H1 (cell line): ENCODE results near the gene ATXN2L. TPM values are rescaled to one million over a fixed set of nuclear protein-coding genes. Genes with fewer than 3 reads are reported as not detected.

Experiments
- JUND ChIP-seq: IDR thresholded peaks from 2 replicates; pipeline ENCODE4 v1.6.1; 2011; ENCODE audit warnings: mild to moderate bottlenecking, improper control_type of control experiment, low read length
- RBBP5 ChIP-seq: IDR thresholded peaks from 2 replicates; pipeline ENCODE4 v1.7.1; 2012; ENCODE audit warnings: low read depth, mild to moderate bottlenecking, inconsistent platforms, low read length, moderate library complexity, borderline replicate concordance
- polyA plus RNA-seq, 7 experiments: library from polyadenylated mRNA; depleted of rRNA in 3 of 7; stranded (reverse) in 5 of 7; unstranded in 2 of 7; fragments of >200 nt in 5 of 7; fragments of 200-250 nt in 2 of 7; gene quantifications; 1 replicate in 5 of 7; 2 replicates in 1 of 7; 4 replicates in 1 of 7; pipeline versions ENCODE4 v1.2.1 to v1.2.3, GENCODE V29; 2011 to 2013; ENCODE audit warnings: missing spikeins in 2 of 7, mixed read lengths in 2 of 7
- total RNA-seq: library from RNA; stranded (reverse); fragmentation: NEBNext Ultra II Directional; extraction: Animal tissue kit (Norgen Biotek cat#: 25700); gene quantifications from 2 replicates; pipeline ENCODE4 v1.2.1, GENCODE V29; 2021

Gene ATXN2L
- total and polyA plus RNA-seq, 2 of the 8 experiments (the other 6 are each of a cell fraction or from before 2014, with no cell fraction given): 79.1 to 227 TPM

DNA sequence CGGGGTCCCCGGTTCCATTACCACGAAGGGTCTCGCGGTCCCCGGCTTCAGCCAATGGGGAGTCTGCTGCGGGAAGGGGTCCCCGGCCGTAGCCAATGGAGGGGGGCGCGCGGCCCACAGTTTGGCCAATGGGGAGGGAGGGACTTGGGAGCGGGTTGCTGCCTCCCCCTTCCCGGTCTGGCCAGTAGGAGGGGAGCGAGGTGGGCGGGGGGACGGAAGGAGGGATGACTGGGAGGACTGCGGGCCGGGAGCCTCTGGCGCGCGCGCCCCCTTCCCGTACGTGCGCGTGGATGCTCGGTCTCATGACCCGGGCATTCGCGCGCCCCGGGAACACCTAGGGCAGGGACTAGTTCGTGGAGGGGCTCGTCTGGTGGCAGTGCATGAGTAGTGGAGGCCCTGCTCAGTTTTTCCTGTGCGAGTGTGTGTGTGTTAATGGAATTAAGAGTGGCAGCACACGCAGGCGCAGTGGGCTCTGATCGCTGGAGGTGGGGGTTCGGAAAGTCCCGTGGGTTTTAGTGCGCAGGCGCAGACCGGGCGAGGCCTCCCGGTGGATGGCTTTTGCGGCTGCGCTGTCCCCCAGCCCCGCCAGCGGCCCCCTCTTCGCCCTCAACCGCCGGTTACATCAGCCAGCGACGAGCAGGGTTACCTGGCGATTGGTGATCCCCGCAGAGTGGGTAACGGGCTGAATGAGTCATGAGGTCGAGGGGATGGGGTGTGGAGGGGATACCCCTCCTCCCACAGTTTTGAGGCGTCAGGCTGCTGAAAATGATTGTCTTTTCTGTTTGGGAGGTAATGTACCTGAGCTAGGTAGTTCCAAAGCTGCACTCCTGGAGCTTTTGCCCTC is 1.3 kb downstream of the ATXN2L start (continued):
- no peak for TF ChIP-seq RBBP5
- peak; percentile 61 for TF ChIP-seq JUND
